Measurements from ENCODE around the gene TEX36.

GRCh38 chr10:125700355-125700911 is 17.5 kb upstream of the TEX36 start:
- no peak for TF ChIP-seq EZH2 (IDR thresholded peaks at IDR 0.05; ENCODE audit: low read depth)
- peak; percentile 53; the same call in 1 of the 2 replicates for TF ChIP-seq CTCF (conservative IDR thresholded peaks at IDR 0.05)
